GM19023 (cell line): ENCODE measurements around the gene SLC12A4.
"Not testable (repeated sequence)": the region's sequence is repeated elsewhere in the genome, so short reads cannot be mapped to it uniquely, and the experiment has no call there.

ENCODE experiments used
- ATAC-seq: cut with Tn5 transposase; IDR thresholded peaks from one replicate; pipeline ENCODE4 v1.9.1; 2021; ENCODE audit warnings: mild to moderate bottlenecking, moderate library complexity; ENCODE audit not compliant: unreplicated experiment

SLC12A4 gene

GRCh38 chr16:67928561-67929364 lies 39.7 kb downstream of the SLC12A4 start:
- no peak for ATAC-seq

GRCh38 chr16:67928147-67928546 lies 40.3 kb downstream of the SLC12A4 start:
- ATAC-seq, result no peak

- ATAC-seq, result no peak
These were observed 41.1 kb downstream of the SLC12A4 start for GRCh38 chr16:67927131-67927941.

DNA sequence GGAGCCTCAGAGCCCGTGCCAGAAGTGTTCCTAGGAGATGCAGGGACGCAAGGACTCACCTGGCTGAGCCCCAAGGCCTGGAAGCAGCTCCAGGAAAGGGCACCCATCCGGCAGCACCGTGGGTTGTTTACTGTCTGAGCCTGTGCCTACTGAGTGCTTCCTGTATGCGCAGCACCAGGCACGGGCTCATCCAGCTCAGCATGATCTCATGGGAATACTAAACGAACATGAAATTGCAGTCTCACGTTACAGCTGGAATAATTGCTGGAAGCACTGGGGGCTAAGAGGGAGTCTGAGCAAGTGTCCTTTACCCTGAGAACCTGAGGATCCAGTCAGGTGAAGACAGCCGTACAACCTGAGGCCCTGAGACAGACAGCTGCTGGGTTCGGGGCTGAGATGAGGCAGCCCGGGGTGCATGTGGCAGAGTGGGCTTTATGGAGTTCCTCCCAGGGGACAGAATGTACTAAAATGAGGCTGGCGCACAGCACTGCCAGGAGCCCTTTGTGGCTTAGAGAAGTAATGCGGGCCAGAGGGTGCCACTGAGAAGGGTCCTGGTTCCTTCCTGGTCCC lies 42.2 kb downstream of the SLC12A4 start:
- ATAC-seq, result no peak

- no peak for ATAC-seq
These were observed 44.1 kb downstream of the SLC12A4 start for GRCh38 chr16:67924140-67924906.

GRCh38 chr16:67923414-67924116 lies 44.9 kb downstream of the SLC12A4 start:
- ATAC-seq, result no peak

- no peak for ATAC-seq
These were observed 45.7 kb downstream of the SLC12A4 start for GRCh38 chr16:67922740-67923139.

DNA sequence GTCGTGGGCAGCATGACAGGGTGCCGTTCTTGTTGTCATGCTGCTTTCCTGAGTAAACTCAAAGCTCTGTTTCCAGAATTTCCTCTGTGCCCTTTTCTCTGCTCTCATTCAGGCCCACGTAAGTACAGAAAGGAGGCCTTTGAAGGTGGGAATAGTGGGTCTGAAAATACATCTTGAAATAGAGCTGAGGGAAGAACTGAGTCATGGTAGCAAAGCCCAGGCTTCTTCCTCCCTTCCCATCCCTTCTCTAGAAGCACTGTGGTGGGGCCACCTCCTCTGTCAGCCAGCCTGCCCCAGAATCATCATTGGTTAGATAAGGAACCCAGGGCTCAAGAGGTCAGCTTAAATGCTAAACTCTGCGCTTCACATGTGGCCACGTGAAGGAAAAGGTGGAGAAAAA lies 46.2 kb downstream of the SLC12A4 start:
- no peak for ATAC-seq

DNA sequence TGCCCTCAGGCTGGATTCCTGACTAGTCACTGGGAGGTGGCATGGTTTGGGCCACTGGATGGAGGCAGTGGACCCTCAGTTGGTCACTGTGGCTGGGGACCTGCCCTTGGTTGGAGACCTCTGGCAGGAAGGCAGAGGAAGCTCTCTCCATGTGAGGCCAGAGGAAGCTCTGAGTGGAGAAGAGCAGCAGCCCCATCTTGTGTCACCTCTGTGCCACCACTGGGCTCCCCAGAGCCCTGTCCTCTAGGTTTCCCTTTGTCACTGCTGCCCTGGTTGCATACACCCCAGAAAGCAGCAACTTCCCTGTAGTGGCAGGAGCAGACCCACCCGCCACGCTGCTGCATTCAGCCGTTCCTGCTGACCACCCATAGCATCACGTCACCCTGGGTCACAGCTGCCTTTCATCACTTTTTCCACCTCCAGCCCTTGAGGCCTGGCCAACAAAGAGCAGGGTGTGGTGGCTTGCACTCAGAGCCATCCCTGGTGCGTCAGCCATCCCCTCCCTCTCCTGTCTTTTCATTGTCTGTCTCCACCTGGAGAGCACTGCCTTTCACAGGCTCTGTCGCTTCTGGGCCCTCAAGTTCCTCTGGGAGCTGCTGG lies 48.7 kb downstream of the SLC12A4 start:
- ATAC-seq, result no peak

DNA sequence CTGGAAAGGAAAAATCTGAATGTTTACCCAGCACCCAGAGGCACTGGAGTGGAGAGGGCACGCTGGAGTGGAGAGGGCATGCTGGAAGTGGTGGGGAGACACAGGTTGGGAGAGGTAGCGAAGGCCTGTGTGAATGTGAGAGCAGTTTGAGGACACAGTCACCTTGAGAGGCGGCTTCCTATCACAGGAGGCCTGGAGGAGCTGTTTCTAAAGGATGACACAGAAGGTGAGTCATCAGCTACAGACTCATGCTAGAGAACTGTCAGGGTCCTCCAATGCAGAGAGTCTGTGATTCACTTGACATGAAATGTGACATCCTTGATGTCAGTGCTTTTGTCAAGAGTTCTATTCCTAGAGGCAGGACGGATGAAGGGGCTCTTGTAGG lies 50.6 kb downstream of the SLC12A4 start:
- no peak for ATAC-seq

DNA sequence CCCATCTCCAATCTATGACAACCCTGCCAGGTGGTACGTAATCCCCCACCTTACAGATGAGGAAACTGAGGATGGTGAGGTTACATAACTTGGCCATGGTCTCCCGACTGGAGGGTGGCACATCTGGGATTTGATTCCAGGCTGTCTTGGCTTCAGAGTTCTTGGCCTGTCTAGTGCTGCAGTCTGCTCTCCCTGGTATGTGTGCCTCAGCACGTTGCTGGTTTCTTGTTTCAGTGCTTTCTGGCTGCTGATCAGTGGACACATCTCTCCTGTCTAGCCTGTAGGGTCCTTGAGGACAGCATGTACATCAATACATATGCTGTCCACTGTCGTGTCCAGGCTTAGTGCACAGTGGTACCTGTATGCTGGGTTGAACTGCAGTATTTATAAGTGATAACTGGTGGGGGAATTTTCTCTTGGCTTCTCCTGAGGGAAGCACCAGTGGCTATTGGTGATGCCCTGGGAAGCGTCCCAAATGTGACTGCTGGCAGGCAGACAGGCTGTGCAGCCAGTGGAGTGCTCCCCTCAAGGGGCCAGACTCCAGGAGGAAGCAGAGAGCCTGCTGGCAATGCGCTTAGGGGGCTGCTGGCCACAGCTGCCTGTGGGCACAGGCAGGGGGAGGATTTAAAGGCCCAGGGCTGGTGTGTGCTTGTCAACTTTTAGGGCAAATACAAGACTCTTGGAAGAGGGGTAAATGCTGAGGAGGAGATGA lies 51.1 kb downstream of the SLC12A4 start:
- ATAC-seq, result no peak

- no peak for ATAC-seq
These were observed 52.4 kb downstream of the SLC12A4 start for GRCh38 chr16:67915831-67916723.

DNA sequence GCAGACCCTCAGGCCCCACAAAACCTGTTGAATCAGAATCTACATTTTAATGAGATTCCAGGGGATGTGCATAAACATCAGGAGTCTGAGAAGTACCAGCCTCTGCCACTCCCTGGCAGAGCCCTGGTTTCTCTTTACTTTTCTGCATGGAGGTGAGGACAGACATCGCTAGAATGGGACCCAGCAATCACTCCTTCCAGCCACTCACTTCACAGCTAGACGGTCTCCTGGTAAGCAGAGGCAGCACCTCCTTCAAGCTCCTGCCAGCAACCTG lies 53.0 kb downstream of the SLC12A4 start:
- ATAC-seq, result not testable (repeated sequence)

GRCh38 chr16:67914758-67915495 lies 53.5 kb downstream of the SLC12A4 start:
- ATAC-seq, result no peak

DNA sequence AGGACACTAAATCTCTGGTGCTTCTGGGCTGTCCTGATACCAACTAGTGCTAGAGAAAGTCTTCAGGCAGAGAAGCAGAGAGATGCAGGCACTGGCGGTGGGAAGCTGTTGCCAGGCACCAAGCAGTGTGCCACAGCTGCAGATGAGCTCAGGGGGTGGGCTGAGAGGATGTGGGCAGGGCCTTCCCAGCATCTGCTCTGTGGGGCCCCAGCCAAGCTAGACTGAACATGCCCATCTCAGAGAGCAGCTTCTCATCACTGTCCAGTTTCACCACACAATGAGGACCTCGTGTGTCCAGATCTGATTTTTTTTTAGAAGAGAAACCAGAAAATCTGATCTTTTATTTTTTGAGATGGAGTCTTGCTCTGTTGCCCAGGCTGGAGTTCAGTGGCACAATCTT lies 58.3 kb downstream of the SLC12A4 start:
- ATAC-seq, result peak; percentile 54

DNA sequence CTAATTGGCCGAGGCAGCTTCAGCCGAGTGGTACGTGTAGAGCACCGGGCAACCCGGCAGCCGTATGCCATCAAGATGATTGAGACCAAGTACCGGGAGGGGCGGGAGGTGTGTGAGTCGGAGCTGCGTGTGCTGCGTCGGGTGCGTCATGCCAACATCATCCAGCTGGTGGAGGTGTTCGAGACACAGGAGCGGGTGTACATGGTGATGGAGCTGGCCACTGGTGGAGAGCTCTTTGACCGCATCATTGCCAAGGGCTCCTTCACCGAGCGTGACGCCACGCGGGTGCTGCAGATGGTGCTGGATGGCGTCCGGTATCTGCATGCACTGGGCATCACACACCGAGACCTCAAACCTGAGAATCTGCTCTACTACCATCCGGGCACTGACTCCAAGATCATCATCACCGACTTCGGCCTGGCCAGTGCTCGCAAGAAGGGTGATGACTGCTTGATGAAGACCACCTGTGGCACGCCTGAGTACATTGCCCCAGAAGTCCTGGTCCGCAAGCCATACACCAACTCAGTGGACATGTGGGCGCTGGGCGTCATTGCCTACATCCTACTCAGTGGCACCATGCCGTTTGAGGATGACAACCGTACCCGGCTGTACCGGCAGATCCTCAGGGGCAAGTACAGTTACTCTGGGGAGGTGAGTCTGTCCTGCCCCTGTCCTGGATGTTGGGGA lies 59.2 kb downstream of the SLC12A4 start:
- ATAC-seq, result no peak

DNA sequence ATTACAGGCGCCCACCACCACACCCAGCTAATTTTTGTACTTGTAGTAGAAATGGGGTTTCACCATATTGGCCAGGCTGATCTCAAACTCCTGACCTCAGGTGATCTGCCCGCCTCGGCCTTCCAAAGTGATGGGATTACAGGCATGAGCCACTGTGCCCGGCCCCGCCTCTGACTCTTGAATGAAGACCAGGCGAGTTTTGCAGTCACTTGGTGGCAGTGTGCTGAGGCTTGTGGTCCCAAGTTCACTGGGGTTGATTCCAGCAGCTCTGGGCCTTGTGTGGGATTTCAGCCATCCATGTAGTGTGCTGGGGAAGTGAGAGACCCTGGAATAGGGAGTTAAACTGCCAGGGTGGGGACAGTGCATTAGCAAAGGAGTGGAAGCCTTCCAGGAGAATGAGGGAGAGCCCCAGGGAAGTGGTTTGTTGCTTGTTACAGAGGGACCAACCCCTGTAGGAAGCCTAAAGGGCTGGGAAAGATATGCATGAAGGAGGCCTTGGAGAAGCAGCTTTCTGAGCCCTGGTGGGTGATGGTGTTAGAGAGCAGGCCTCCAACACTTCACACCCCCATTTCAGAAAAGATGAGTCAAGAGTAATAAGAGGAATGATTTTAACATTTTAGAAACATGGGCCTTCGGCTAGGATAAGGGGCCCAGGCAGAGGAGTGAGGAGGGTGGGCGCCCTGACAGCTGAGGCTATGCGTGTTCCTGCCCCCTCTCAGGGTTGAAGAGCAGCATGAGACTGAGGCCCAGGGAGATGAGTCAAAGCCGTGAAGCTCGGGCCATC lies 60.8 kb downstream of the SLC12A4 start:
- no peak for ATAC-seq
